Measurements from ENCODE around the gene IBTK.

- TF ChIP-seq CTCF (conservative IDR thresholded peaks at IDR 0.05; ENCODE audit: low read length) (no peak), EZH2phosphoT487 (IDR thresholded peaks at IDR 0.05; ENCODE audit: borderline replicate concordance) (no peak)
These were observed 116.1 kb downstream of the IBTK start for GRCh38 chr6:82131441-82131840.

All from Loucy (cell line).